Measurements from ENCODE around the gene CFAP141.

- TF ChIP-seq, protein P1, sequence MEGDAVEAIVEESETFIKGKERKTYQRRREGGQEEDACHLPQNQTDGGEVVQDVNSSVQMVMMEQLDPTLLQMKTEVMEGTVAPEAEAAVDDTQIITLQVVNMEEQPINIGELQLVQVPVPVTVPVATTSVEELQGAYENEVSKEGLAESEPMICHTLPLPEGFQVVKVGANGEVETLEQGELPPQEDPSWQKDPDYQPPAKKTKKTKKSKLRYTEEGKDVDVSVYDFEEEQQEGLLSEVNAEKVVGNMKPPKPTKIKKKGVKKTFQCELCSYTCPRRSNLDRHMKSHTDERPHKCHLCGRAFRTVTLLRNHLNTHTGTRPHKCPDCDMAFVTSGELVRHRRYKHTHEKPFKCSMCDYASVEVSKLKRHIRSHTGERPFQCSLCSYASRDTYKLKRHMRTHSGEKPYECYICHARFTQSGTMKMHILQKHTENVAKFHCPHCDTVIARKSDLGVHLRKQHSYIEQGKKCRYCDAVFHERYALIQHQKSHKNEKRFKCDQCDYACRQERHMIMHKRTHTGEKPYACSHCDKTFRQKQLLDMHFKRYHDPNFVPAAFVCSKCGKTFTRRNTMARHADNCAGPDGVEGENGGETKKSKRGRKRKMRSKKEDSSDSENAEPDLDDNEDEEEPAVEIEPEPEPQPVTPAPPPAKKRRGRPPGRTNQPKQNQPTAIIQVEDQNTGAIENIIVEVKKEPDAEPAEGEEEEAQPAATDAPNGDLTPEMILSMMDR (IDR thresholded peaks at IDR 0.05), result no peak
- no peak for TF ChIP-seq POLR2A (IDR thresholded peaks at IDR 0.05)
Measured at GRCh38 chr1:154236855-154237254, 30.7 kb upstream of the CFAP141 start.
